K562 (cell line): Measurements from ENCODE around the gene SPAG9. TPM values are rescaled to one million over a fixed set of nuclear protein-coding genes. Genes with fewer than 3 reads are reported as not detected.

ENCODE experiments used
- GTF3C2 ChIP-seq: IDR thresholded peaks from 3 replicates; pipeline ENCODE4 v1.6.1; 2011; ENCODE audit warnings: borderline replicate concordance, mild to moderate bottlenecking, moderate library complexity; ENCODE audit not compliant: insufficient read length; ENCODE audit errors: extremely low read depth
- HLTF ChIP-seq: fragments of 450-650 bp; IDR thresholded peaks from 2 replicates; pipeline ENCODE4 v1.6.1; 2016
- HOMEZ ChIP-seq: fragments of 250-450 bp; sonication (Bioruptor Pico); IDR thresholded peaks from 2 replicates; pipeline ENCODE4 v1.4.0; 2020; ENCODE audit warnings: mild to moderate bottlenecking, moderate library complexity
- PHF8 ChIP-seq: fragments of 200-600 bp; sonication (generic); IDR thresholded peaks from 2 replicates; pipeline ENCODE4 v1.6.1; 2012; ENCODE audit warnings: mixed run types, mild to moderate bottlenecking, inconsistent platforms, low read length, moderate library complexity, borderline replicate concordance
- PML ChIP-seq: IDR thresholded peaks from 2 replicates; pipeline ENCODE4 v1.6.1; 2012; ENCODE audit warnings: low read length, inconsistent platforms
- PREB ChIP-seq: sonication (generic); formaldehyde crosslinking; IDR thresholded peaks from 2 replicates; pipeline ENCODE4 v1.8.1; 2023; ENCODE audit warnings: mild to moderate bottlenecking, missing genetic modification reagents
- RBM25 ChIP-seq: fragments of 200-400 bp; formaldehyde crosslinking; IDR thresholded peaks from 2 replicates; pipeline ENCODE4 v1.6.1; 2018; ENCODE audit warnings: low read length, low read depth, moderate library complexity; ENCODE audit not compliant: severe bottlenecking
- SIN3B ChIP-seq: fragments of 450-650 bp; IDR thresholded peaks from 2 replicates; pipeline ENCODE4 v1.6.1; 2017; ENCODE audit warnings: low read depth, mild to moderate bottlenecking, moderate library complexity
- SNIP1 ChIP-seq: fragments of 450-650 bp; IDR thresholded peaks from 2 replicates; pipeline ENCODE4 v1.7.1; 2017; ENCODE audit warnings: low read depth, mild to moderate bottlenecking
- SREBF1 ChIP-seq: fragments of 150-350 bp; IDR thresholded peaks from 2 replicates; pipeline ENCODE4 v1.6.1; 2014; ENCODE audit warnings: antibody characterized with exemption, low read depth, low read length, borderline replicate concordance
- ZFP36 ChIP-seq: fragments of 150-350 bp; IDR thresholded peaks from 2 replicates; pipeline ENCODE4 v1.6.1; 2018; ENCODE audit warnings: low read length, low read depth; ENCODE audit not compliant: partially characterized antibody
- ZFPM2 ChIP-seq: fragments of 250-450 bp; sonication (Bioruptor Pico); IDR thresholded peaks from 2 replicates; pipeline ENCODE4 v1.5.1; 2022; ENCODE audit warnings: mild to moderate bottlenecking
- ZNF232 ChIP-seq: sonication (generic); formaldehyde crosslinking; IDR thresholded peaks from 2 replicates; pipeline ENCODE4 v1.8.0; 2022; ENCODE audit warnings: mild to moderate bottlenecking, missing genetic modification reagents
- ZNF253 ChIP-seq: fragments of 250-450 bp; sonication (Bioruptor Pico); conservative IDR thresholded peaks from 2 replicates; pipeline ENCODE4 v1.6.1; 2021; ENCODE audit warnings: mild to moderate bottlenecking
- ZNF511 ChIP-seq: sonication (generic); formaldehyde crosslinking; IDR thresholded peaks from 2 replicates; pipeline ENCODE4 v1.8.0; 2022; ENCODE audit warnings: mild to moderate bottlenecking, missing genetic modification reagents
- polyA plus RNA-seq, 8 experiments: library from polyadenylated mRNA; depleted of rRNA in 4 of 8; stranded (reverse) in 5 of 8; unstranded in 3 of 8; fragments of >200 nt; fragmentation: Nextera tagmentation in 2 of 8; fragmentation: Illumina TruSeq in 1 of 8; extraction: Ambion mirVana in 2 of 8; extraction: Trizol in 1 of 8; gene quantifications; 2 replicates each; pipeline versions ENCODE4 v1.2.1 to v1.2.3, GENCODE V29; 2011 to 2014; ENCODE audit warnings: inconsistent platforms in 1 of 8, missing spikeins in 1 of 8
- total RNA-seq, 7 experiments: library from RNA; depleted of rRNA in 6 of 7; stranded (reverse); fragments of >200 nt in 6 of 7; fragmentation: Illumina TruSeq in 2 of 7; extraction: Trizol in 2 of 7; gene quantifications; 2 replicates each; pipeline versions ENCODE4 v1.2.1 to v1.2.3, GENCODE V29; 2011 to 2021; ENCODE audit warnings: low replicate concordance in 1 of 7
- TF ChIP-seq, protein P1 (sequence below): fragments of 450-650 bp; IDR thresholded peaks from 2 replicates; pipeline ENCODE4 v1.6.1; 2016; ENCODE audit warnings: low read depth, mild to moderate bottlenecking, moderate library complexity
- TF ChIP-seq, protein P2 (sequence below), 2 experiments: fragments of 250-450 bp in 1 of 2; fragments of 450-650 bp in 1 of 2; sonication (Bioruptor Pico) in 1 of 2; IDR thresholded peaks; 2 replicates each; pipeline versions ENCODE4 v1.6.1 to v1.8.0; 2016 to 2021; ENCODE audit warnings: mild to moderate bottlenecking in 2 of 2, moderate library complexity in 2 of 2, missing compliant biosample characterization in 1 of 2, missing genetic modification characterization in 1 of 2

SPAG9 gene
- total and polyA plus RNA-seq, 9 of the 15 experiments (the other 6 are each of a cell fraction or from before 2014, with no cell fraction given): 12.2 to 99.2 (median 58.2) TPM

DNA sequence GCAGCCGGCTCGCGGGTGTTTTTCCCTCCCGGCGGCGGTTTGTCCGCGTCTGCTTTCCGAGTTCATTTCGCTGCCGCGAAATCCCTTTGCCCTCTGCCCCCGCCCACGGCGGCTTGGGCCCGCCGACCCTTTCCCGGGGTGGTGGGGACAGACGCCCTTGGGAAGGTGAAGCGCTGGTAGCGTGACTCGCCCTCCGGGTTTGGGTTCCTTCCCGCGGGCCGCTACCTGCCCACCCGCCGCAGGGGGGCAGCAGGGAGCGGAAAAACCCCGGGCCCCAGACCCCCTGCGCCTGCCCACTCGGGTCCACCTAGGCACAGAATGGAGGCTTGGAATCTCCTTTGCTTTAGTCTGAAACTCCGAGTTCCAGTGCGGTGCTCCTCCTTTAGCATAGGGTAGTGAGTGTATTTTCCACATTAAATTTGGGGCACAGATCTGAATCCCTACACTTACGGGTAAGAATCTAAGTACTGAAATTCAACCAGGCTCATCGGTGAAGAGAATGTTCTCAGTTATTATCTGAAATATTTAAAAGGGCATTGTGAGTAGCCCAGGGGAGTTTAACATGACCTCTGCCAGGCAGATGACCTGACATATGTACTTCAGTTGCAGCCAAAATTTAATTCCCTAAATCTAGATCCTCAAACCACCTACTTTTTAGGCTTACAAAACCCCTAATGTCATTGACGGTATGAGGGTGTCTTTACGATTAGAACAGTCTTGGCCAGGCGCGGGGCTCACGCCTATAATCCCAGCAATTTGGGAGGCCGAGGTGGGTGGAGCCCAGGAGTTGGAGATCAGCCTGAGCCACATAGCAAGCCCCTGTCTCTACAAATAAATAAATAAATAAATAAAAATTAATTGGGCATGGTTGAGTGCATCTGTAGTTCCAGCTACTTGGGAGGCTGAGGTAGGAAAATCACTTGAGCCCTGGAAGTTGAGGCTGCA, 46.6 kb upstream of the SPAG9 start (continued):
- TF ChIP-seq GTF3C2 (no peak), RBM25 (no peak), SREBF1 (no peak), ZFP36 (no peak), ZFPM2 (CRISPR knock-in tag) (no peak), ZNF511 (CRISPR knock-in tag) (no peak), PREB (CRISPR knock-in tag) (no peak), ZNF253 (CRISPR knock-in tag) (no peak), PHF8 (no peak), PML (no peak), HLTF (no peak), HOMEZ (CRISPR knock-in tag) (no peak), SIN3B (no peak), SNIP1 (no peak), ZNF232 (CRISPR knock-in tag) (no peak)
- TF ChIP-seq, protein P1, sequence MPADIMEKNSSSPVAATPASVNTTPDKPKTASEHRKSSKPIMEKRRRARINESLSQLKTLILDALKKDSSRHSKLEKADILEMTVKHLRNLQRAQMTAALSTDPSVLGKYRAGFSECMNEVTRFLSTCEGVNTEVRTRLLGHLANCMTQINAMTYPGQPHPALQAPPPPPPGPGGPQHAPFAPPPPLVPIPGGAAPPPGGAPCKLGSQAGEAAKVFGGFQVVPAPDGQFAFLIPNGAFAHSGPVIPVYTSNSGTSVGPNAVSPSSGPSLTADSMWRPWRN: no peak
- TF ChIP-seq, protein P2, sequence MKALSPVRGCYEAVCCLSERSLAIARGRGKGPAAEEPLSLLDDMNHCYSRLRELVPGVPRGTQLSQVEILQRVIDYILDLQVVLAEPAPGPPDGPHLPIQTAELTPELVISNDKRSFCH (CRISPR knock-in tag; IDR thresholded peaks at IDR 0.05): no peak
- TF ChIP-seq, protein P2 (tag; IDR thresholded peaks at IDR 0.05): no peak
